ENCODE data around the gene TMIGD3.

- no peak for TF ChIP-seq SUZ12 (IDR thresholded peaks at IDR 0.05; ENCODE audit: extremely low read depth, insufficient read depth, insufficient read length)
- no peak for TF ChIP-seq ZNF274 (IDR thresholded peaks at IDR 0.05; ENCODE audit: low read depth, low read length)
Observed at GRCh38 chr1:111444031-111444430, 59.4 kb downstream of the TMIGD3 start.

Measured in NT2/D1 (cell line).